Measurements from ENCODE around the gene PHIP.
A peak's percentile ranks its signal among the peaks of the same experiment; 100 is the strongest.
"Not testable (repeated sequence)": the region's sequence is repeated elsewhere in the genome, so short reads cannot be mapped to it uniquely, and the experiment has no call there.

The PHIP gene

GRCh38 chr6:78921168-78921567 is 156.9 kb downstream of the PHIP start:
- DNase-seq (ENCODE audit: low spot score) = not testable (repeated sequence)

- DNase-seq (ENCODE audit: low spot score) = no peak
Measured at GRCh38 chr6:78917788-78918187, 160.3 kb downstream of the PHIP start.

GRCh38 chr6:78916411-78916810 is 161.6 kb downstream of the PHIP start:
- no peak for DNase-seq (ENCODE audit: low spot score)

GRCh38 chr6:78911218-78911940 is 166.7 kb downstream of the PHIP start:
- no peak for DNase-seq (ENCODE audit: low spot score)

- peak; percentile 71 for DNase-seq (ENCODE audit: low spot score)
Measured at GRCh38 chr6:78910591-78911171, 167.4 kb downstream of the PHIP start.

- no peak for DNase-seq (ENCODE audit: low spot score)
Measured at GRCh38 chr6:78910010-78910409, 168.0 kb downstream of the PHIP start.

- no peak for DNase-seq (ENCODE audit: low spot score)
Measured at GRCh38 chr6:78909391-78909790, 168.7 kb downstream of the PHIP start.

- DNase-seq (ENCODE audit: low spot score) = no peak
Measured at GRCh38 chr6:78908621-78909020, 169.4 kb downstream of the PHIP start.

GRCh38 chr6:78896227-78896626 is 181.8 kb downstream of the PHIP start:
- no peak for DNase-seq (ENCODE audit: low spot score)

- DNase-seq (ENCODE audit: low spot score) = not testable (repeated sequence)
Measured at GRCh38 chr6:78889901-78890300, 188.2 kb downstream of the PHIP start.
